Limb (tissue), 2 donors: Measurements from ENCODE around the gene ZNF33B.
"Not testable (repeated sequence)": the region's sequence is repeated elsewhere in the genome, so short reads cannot be mapped to it uniquely, and the experiment has no call there.

ENCODE experiments used
- DNase-seq, 2 donors: peaks; one replicate each; pipeline ENCODE4 v3.0.0-alpha.2; 2016; ENCODE audit errors: extremely low spot score in 2 of 2

The ZNF33B gene

DNA sequence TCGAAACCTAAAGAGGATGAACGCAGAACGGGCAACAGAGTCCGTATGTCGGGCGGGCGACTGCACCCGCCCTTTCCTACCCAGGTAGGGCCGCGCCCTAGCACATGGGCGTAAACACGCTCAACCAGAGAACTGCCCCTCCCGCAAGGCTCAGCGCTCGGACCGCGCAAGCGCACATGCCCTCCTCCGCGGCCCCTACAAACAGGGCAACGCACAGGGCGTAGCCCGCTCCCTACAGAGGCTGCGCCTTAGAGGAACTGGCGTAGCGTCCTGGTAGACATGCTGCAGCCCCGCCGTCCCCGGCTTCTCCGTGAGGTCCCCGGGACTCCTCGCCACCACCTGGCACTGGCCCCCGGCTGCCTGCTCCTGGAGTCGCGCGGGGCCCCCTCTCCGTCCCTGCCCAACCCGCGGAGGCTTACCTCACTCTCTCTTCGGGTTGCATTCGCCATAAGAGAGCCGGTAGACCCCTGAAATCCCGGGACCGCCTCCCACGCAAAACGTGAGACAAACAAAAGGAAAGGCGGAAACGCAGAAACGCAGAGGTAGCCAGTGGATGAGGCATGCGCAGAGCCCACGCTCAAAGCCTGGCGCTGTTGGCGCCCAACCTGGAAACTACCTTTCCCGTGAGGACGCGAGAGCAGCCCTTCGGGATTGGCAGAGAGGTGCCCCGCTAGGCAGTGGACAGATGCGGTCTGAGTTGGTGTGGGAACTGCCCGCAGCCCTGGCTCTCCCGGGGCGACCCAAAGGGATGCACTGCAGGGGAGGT is at the start of gene ZNF33B:
Gene ZNF33B (minus strand): TSS at position 516 of the 766 bp plus-strand sequence. CDS start 1,642 bp downstream, outside the sequence.
- DNase-seq = peak; percentile 93 to 95

DNA sequence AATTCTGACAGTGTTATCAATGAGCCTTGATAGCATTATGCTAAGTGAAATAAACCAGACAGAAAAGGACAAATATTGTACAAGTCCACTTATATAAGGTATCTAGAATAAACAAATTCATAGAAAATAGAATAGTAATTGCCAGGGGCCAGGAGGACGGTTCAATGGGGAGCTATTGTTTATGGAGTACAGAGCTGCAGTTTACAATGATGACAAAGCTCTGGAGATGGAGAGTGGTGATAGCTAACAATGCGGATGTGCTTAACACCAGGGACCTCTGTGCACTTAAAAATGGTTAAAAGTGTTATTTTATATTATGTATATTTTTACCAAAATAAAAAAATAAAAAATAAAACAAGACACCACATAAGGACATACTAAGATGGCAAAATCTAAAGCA is 46.1 kb upstream of the ZNF33B start:
- no peak for DNase-seq

DNA sequence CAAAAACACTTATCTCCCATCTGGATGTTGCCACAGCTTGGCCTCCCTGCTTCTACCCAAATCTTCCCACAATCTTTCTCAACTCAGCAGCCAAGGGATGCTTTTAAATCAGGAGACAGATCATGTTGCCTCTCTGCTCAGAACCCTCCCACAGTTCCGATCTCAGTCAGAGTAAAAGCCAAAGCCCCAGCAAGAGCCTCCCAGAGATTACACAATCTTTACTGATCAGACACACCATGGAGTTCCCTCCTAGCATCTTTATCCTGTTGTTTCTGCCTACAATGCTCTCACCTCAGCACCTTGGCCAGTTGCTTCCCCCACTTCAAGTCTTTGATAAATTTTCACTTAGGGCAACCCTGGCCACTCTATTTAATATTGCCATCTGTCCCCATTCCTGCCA is 41.9 kb upstream of the ZNF33B start:
- DNase-seq = no peak

DNA sequence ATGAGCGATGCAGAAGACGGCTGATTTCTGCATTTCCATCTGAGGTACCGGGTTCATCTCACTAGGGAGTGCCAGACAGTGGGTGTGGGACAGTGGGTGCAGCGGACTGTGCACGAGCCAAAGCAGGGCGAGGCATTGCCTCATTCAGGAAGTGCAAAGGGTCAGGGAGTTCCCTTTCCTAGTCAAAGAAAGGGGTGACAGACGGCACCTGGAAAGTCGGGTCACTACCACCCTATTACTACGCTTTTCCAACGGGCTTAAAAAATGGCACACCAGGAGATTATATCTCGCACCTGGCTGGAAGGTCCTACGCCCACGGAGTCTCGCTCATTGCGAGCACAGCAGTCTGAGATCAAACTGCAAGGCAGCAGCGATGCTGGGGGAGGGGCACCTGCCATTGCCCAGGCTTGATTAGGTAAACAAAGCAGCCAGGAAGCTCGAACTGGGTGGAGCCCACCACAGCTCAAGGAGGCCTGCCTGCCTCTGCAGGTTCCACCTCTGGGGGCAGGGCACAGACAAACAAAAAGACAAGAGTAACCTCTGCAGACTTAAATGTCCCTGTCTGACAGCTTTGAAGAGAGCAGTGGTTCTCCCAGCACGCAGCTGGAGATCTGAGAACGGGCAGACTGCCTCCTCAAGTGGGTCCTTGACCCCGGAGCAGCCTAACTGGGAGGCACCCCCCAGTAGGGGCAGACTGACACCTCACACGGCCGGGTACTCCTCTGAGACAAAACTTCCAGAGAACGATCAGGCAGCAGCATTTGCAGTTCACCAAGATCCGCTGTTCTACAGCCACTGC is 27.0 kb upstream of the ZNF33B start:
- DNase-seq = not testable (repeated sequence)

DNA sequence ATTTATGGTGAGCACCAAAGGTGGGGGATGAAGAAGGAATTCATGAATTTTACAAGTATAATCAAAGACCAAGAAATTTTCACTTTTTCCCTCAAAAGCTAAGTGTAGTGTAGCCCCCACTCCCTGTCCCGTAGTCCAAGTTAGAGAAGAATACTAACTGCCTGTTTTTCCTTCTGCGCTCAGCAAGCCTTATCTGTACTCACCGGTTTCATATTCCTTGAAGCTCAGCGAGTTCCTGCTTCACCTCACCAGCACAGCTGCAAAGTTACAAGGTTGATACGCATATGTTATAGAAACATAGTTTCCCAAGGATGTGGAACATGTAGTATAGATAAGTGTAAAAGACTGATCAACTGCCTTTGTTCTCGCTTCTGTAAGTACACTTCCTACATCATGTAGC is 16.0 kb upstream of the ZNF33B start:
- DNase-seq = no peak

DNA sequence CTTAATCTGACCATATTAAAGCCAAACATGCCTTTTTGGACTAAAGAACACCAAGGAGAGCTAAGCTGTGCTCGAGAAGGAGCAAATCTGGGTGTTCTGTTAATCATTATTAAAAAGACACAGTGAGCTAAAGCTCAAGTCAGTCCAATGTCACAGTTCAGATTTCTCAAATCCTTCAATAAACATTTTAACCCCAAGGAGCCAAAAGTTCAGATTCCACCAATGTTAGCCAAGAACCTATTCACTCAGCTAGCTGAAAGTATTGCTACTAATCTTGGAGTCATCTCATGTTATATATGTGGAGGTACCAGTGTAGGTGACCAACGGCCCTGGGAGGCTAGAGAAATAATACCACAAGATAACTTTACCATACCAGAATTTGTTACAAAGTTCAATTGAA is 14.5 kb upstream of the ZNF33B start:
- no peak for DNase-seq

DNA sequence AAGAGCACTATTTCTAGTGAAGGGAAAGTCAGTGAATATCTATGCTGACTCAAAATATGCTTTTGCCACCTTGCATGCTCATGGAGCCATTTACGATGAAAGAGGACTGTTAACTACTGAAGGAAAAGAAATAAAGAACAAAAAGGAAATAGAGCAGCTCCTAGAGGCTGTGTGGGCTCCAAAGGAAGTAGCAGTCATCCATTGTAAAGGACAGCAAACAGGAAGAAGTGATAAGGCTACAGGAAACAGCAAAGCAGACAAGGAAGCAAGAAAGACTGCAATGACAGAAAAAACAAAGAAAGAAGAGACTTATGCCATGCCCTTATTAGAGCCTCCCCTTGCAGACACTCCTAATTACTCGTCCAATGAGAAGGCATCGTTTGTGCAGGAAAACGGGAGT is 12.0 kb upstream of the ZNF33B start:
- DNase-seq = no peak

DNA sequence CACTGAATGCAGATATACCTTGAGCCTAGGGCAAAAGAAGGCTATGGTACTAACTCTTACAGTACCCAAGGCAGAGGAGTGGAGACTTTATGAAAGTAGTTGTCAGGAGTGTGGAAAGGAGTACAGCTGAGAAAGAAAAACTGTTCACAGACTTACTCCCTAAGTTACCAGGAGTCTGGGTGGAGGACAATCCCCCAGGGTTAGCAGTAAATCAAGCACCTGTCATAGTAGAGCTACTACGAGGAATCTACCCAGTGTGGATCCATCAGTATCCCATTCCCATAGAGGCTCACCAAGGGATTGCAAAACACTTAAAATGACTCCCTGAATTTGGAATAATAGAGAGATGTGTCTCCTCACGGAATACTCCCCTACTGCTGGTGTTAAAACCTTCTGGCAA is 10.1 kb upstream of the ZNF33B start:
- no peak for DNase-seq

DNA sequence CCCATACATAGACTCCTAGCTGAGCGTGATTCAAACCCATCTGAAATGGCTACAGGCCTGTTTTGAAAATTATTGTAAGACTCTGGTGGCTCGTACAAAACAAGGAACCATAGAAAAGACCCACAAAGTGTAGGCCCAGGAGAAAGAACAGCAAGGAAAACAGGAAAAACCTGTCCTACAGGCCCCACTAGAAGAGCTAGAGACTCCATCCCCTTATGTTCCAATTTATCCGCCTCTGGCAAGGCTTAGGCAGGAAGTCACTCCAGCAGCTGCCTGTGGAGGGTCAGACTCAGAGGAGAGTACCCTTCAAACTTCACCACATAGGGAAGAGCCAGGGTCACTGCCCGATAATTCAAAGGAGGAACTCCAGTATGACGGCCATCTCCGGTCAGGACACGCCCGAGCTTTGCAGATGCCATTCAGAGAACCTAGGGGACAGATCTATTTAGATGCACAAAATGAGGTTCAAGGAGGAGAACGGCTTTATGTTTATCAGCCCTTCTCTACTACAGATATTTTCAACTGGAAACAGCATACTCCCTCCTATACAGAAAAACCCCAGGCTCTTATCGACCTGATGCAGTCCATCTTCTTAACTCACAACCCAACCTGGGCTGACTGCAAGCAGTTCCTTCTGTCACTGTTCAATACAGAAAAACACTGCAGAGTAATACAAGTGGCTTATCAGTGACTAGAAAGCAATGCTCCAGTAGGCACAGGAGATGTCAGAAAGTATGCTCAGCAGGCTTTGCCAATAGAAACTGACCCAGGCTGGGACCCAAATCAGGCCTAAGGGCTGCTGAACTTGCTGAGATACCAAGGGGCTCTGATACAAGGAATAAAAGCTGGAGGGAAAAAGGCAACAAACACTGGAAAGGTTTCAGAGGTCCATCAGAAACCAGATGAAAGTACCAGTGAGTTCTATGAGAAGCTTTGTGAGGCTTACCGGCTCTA is 8.6 kb upstream of the ZNF33B start:
- DNase-seq = no peak

DNA sequence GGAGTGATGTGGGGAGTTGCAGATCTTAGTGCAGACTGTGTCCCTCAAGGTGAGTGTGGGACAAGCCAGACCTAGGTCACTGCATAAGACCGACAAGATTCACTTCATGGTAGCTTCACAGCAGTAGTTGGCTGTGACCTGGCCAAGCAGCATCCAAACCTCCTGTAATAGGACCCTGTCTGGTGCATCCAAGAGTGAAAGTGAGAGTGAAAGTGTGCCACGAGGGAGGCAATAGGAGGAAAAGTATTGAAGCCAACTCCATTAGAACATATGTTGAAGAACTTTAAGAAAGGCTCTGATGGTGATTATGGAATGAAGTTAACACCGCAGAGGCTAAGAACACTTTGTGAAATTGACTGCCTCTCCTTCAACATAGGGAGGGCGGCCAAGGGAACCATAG is 7.8 kb upstream of the ZNF33B start:
- DNase-seq = no peak

DNA sequence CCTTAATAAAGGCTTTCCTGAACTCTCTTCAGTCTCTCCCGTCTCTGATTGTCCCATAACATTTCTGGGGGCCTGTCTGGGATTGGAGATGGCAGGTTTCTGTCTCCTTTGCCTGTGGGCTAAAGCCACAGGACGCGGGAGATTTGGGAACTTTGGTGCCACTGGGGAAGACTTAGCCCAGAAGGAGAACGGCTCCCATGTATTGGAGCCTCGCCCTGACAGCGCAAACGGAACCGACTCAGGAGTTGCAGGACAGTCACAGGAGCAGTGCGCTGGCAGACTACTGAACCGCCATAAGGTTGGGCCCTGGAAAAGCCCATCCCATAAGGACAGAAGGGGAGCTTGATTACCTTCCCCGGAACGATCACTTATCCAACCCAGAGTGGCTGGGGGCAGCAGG is 7.1 kb upstream of the ZNF33B start:
- no peak for DNase-seq

DNA sequence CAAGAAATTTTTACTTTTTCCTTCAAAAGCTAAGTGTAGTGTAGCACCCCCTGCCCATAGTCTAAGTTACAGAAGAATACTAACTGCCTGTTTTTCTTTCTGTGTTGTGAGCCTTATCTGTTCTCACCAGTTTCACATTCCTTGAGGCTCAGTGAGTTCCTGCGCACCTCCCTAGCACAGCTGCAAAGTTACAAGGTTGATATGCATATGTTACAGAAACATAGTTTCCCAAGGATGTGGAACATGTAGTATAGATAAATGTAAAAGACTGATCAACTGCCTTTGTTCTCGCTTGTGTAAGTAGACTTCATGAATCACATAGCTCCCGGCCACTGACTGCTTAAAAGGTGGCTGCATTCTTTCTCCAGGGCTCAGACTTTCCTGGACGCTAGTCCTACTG is 6.7 kb upstream of the ZNF33B start:
- no peak for DNase-seq

DNA sequence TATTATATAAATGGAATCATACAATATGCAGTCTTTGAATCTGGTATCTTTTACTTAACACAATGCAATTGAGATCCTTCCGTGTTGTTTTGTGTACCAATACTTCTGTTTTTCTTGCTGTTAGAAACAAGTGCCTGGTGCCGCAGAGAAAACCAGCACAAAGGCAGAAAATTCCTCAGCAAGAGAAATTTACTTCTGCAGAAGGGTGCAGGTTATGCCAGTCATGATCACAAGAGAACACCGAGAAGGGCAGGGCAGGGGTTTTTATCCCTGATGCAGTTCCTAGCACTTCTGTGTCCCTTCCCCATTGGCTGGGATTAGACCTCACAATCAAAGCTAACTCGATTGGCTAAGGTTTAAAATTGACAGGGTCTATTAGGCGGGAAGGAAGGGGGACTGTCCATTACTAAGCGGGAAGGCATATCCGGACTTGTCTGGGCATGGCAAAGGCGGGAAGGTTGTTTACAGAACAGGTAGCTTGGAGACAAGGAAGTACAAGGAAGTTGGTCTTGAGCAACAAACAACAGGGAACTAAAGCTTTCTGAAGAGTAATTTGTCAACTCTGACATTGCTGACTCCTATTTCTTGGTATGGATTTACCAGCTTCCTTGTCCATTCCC is 2.4 kb upstream of the ZNF33B start:
- DNase-seq = no peak

DNA sequence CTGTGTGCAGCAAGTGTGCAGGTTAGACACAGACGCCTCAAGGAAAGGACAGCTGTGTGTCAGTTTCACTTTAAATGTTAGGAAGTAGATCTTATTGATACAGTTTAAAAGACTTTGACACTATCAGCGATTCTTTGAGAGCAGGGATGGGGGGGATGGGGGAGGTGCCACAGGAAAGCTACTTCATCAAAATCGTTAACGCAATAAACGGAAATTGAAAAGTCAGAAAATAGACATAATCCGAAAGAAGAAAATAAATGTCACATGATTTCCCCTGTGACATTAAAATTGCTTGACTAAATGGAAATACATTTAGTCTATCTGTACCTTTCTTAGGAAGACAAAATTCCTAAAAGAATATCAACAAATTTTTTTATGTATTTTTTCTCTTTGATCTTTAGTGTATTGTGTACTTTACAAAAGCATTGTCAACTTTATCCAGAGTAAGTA is 476 bp upstream of the ZNF33B start:
- no peak for DNase-seq

DNA sequence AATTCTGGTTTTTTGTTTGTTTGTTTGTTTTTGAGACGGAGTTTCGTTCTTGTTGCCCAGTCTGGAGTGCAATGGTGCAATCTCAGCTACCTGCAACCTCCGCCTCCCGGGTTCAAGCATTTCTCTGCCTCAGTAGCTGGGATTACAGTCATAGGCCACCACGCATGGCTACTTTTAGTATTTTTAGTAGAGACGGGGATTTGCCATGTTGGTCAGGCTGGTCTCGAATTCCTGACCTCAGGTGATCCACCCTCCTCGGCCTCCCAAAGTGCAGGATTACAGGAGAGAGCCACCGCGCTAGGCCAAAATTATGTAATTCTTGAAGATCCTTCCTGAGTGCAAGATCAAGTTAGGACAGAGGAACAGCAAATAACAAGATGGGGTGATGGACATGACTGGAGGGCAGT is 719 bp downstream of the ZNF33B start:
- peak in 1 of 2 donors; percentile 2 for DNase-seq

DNA sequence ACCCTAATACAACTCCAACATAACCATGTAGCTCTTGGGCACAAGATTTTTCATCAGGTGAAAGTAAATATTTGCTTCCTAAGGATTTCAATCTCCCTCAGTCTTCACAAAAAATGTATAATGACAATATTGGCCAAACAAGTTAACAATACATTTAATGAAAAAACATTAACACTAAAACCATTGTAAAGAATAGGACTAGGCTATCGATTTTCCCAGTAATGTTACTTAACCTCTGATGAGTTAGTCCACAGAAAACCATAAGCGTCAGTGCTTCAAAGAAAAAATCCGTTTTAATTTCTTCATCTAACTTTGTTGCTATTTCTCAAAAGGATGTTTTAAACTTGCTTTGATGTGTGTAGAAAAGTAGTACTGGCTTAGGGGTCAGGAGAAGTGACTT is 1.2 kb downstream of the ZNF33B start:
- no peak for DNase-seq

DNA sequence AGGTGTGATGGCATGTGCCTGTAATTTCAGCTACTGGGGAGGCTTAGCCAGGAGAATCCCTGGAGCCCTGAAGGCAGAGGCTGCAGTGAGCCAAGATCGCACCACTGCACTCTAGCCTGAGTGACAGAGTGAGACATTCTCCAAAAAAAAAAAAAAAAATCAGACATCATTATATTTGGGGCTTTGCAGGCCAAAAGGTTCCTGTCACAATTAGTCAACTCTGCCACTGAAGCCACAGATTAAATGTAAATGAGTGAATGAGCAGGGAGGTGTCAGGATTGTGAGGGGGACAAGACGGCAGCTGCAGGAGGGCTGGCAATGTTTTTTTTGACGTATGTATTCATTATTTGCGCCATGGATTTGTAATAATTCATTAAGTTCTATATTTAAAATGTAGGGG is 3.3 kb downstream of the ZNF33B start:
- no peak for DNase-seq

DNA sequence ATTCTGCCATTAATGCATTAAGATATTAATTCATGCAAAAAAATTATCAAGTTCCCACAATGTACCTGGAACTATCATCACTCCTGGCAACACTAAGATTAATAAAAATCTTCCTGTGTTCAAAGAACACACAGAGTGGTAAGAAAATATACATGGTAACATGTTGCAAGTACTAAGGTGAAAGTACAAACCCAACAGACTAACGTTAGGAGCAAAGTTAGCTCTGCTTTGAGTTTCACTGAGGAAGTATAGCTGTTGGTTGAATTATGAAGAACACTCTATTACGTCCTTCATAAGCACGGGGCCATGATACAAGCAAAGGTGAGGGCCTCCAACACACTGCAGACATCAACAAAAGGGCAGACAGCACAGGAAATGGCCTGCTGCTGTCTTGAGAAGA is 5.8 kb downstream of the ZNF33B start:
- no peak for DNase-seq

DNA sequence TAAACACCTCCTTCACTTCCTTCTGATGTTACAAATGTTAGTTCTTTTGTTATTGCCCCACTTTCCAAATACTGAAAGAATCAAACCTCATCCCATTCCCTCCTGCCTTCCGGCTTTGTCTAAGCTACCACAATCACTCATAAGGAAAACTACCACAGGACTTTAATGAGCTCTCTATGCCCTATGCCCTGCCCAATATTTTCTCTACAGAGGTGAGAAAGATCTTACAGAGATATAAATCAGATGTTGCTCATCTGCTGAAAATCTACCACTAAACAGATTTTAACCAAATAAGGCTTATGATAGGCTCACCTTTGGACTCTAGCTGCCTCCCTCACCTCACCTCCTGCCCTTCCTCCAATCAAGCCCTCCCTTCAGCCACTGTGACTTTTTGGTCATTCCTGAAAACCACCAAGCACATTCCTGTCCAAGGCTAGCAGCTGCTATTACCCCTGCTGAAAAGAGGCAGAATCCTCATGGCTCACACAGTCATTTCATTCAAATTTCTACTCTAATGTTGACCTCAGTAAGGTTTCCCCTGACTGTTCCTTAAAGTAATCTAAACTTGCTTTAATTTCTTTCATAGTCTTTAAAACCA is 7.7 kb downstream of the ZNF33B start:
- no peak for DNase-seq

DNA sequence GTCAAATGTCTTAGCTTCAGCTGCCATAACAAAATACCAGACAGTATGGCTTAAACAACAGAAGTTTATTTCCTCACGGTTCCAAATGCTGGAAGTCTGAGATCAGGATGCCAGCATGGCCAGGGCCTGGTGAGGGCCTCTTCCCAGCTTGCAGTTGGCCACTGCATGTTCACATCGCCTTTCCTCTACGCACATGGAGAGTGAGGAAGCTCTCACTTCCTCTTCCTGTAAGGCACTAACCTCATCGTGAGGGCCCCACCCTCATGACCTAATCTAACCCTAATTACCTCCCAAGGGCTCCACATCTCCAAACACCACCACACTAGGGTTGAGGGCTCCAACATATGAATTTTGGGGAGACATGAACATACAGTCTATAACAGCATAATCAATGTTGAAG is 14.4 kb downstream of the ZNF33B start:
- no peak for DNase-seq

DNA sequence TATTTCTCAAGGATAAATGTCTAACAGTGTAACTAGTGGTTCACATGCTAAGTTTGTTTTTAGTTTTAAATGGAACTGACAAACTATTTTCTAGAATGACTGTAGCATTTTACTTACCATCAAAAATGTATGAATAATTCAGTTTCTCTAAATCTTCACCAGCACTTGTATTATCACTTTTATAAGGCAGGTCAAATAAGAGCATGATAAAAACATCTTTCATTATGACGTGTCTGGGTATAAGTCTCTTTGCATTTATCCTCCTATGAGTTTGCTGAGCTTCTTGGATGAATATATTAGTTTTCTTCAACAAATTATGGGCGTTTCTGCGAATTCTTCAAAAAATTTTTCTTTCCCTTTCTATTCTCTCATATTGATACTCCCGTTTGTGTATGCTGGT is 19.9 kb downstream of the ZNF33B start:
- no peak for DNase-seq
